Neural progenitor cell (in vitro differentiated cells): ENCODE data around the gene EPS8L2.

ENCODE experiments used
- EZH2 ChIP-seq: fragments of 200-600 bp; sonication (generic); IDR thresholded peaks from 2 replicates; pipeline ENCODE4 v1.6.1; 2017; ENCODE audit warnings: antibody characterized with exemption, mild to moderate bottlenecking, moderate library complexity
- EZH2phosphoT487 ChIP-seq: fragments of 200-600 bp; sonication (generic); IDR thresholded peaks from 2 replicates; pipeline ENCODE4 v1.6.1; 2017; ENCODE audit warnings: antibody characterized with exemption
- TF ChIP-seq, protein P1 (sequence below): fragments of 200-600 bp; sonication (generic); IDR thresholded peaks from 2 replicates; pipeline ENCODE4 v1.5.1; 2017; ENCODE audit warnings: antibody characterized with exemption, mild to moderate bottlenecking

DNA sequence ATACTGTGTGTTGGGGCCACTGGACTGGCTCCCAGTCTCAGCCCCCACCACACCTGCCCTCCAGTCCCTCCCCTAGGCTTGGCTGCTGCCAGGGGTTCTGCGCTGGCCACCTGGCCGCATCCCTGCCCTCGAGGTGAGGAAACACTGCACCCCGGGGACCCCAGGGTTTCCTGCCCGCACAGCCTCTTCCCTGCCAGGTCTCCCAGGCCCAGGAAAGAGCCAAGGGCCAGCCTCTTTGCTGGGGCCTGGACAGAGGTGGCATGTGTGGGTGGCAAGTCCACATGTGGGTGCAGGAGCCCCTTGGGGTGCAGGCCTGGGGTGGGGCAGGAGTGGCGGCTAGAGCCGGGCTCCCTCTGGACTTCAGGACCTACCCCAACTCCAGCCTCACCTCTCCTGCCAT, 2.5 kb downstream of the EPS8L2 start:
- TF ChIP-seq, protein P1, sequence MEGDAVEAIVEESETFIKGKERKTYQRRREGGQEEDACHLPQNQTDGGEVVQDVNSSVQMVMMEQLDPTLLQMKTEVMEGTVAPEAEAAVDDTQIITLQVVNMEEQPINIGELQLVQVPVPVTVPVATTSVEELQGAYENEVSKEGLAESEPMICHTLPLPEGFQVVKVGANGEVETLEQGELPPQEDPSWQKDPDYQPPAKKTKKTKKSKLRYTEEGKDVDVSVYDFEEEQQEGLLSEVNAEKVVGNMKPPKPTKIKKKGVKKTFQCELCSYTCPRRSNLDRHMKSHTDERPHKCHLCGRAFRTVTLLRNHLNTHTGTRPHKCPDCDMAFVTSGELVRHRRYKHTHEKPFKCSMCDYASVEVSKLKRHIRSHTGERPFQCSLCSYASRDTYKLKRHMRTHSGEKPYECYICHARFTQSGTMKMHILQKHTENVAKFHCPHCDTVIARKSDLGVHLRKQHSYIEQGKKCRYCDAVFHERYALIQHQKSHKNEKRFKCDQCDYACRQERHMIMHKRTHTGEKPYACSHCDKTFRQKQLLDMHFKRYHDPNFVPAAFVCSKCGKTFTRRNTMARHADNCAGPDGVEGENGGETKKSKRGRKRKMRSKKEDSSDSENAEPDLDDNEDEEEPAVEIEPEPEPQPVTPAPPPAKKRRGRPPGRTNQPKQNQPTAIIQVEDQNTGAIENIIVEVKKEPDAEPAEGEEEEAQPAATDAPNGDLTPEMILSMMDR: no peak
- TF ChIP-seq EZH2 (no peak), EZH2phosphoT487 (no peak)
